ENCODE data around the gene FADS6.

The FADS6 gene

GRCh38 chr17:74925242-74925641 is 31.8 kb upstream of the FADS6 start:
- H3K4me3 ChIP-seq (replicated peaks; ENCODE audit: low read depth, low read length), result no peak overlapping the region
- no peaks in the 10 kb centered on the region; the same call in 1 of the 2 replicates for H3K27me3 ChIP-seq (replicated peaks; ENCODE audit: control insufficient read depth, insufficient read depth, low read length)
- no peak for DNase-seq (ENCODE audit: extremely low read depth, insufficient read length)
- TF ChIP-seq CTCF (IDR thresholded peaks at IDR 0.05; ENCODE audit: insufficient read depth, low read length, poor library complexity, severe bottlenecking), result no peak
- H3K36me3 ChIP-seq (ENCODE audit: control insufficient read depth, insufficient read depth, low read length), result no peaks in the 10 kb centered on the region

GRCh38 chr17:74924250-74924948 is 31.0 kb upstream of the FADS6 start, which contains the start of gene OTOP2:
Gene OTOP2, plus strand, starts transcription at chr17:74924273. Its CDS starts 360 bp downstream, at chr17:74924633.
- Histone ChIP-seq H3K36me3 (ENCODE audit: control insufficient read depth, insufficient read depth, low read length) (no peaks in the 10 kb centered on the region), H3K4me3 (replicated peaks; ENCODE audit: low read depth, low read length) (peak within 1 kb of the TSS; percentile 39), H3K27me3 (replicated peaks; ENCODE audit: control insufficient read depth, insufficient read depth, low read length) (no peaks in the 10 kb centered on the region; the same call in 1 of the 2 replicates)
- no peak for TF ChIP-seq CTCF (IDR thresholded peaks at IDR 0.05; ENCODE audit: insufficient read depth, low read length, poor library complexity, severe bottlenecking)
- DNase-seq (ENCODE audit: extremely low read depth, insufficient read length), result no peak

- DNase-seq (ENCODE audit: extremely low read depth, insufficient read length), result peak; percentile 54
- H3K27me3 ChIP-seq (replicated peaks; ENCODE audit: control insufficient read depth, insufficient read depth, low read length), result no peaks in the 10 kb centered on the region; the same call in 1 of the 2 replicates
- peak overlapping the region; percentile 39 for H3K4me3 ChIP-seq (replicated peaks; ENCODE audit: low read depth, low read length)
- no peaks in the 10 kb centered on the region for H3K36me3 ChIP-seq (ENCODE audit: control insufficient read depth, insufficient read depth, low read length)
- TF ChIP-seq CTCF (IDR thresholded peaks at IDR 0.05; ENCODE audit: insufficient read depth, low read length, poor library complexity, severe bottlenecking), result peak; percentile 83
Measured at GRCh38 chr17:74923538-74924249, 30.3 kb upstream of the FADS6 start.

GRCh38 chr17:74922694-74923537 is 29.5 kb upstream of the FADS6 start, which contains the start of gene USH1G:
Gene USH1G, minus strand, starts transcription at chr17:74923255. Its CDS starts 182 bp downstream, at chr17:74923073.
- H3K27me3 ChIP-seq (replicated peaks; ENCODE audit: control insufficient read depth, insufficient read depth, low read length), result no peaks in the 10 kb centered on the region; the same call in 1 of the 2 replicates
- H3K36me3 ChIP-seq (ENCODE audit: control insufficient read depth, insufficient read depth, low read length), result no peaks in the 10 kb centered on the region
- H3K4me3 ChIP-seq (replicated peaks; ENCODE audit: low read depth, low read length), result peak within 1 kb of the TSS; percentile 39
- TF ChIP-seq CTCF (IDR thresholded peaks at IDR 0.05; ENCODE audit: insufficient read depth, low read length, poor library complexity, severe bottlenecking), result no peak
- no peak for DNase-seq (ENCODE audit: extremely low read depth, insufficient read length)

GRCh38 chr17:74922172-74922571 is 28.7 kb upstream of the FADS6 start:
- TF ChIP-seq CTCF (IDR thresholded peaks at IDR 0.05; ENCODE audit: insufficient read depth, low read length, poor library complexity, severe bottlenecking), result no peak
- Histone ChIP-seq H3K4me3 (replicated peaks; ENCODE audit: low read depth, low read length) (no peak overlapping the region), H3K27me3 (replicated peaks; ENCODE audit: control insufficient read depth, insufficient read depth, low read length) (no peaks in the 10 kb centered on the region; the same call in 1 of the 2 replicates), H3K36me3 (ENCODE audit: control insufficient read depth, insufficient read depth, low read length) (no peaks in the 10 kb centered on the region)
- DNase-seq (ENCODE audit: extremely low read depth, insufficient read length), result no peak

All from GM06990 (cell line).